ENCODE results near the gene TULP4. TPM values are rescaled to one million over a fixed set of nuclear protein-coding genes. Genes with fewer than 3 reads are reported as not detected.
"Not testable (repeated sequence)": the region's sequence is repeated elsewhere in the genome, so short reads cannot be mapped to it uniquely, and the experiment has no call there.

The TULP4 gene
- total RNA-seq, 2 experiments from 2014 or later: 48.7 to 58.1 TPM

GRCh38 chr6:158554611-158555361 lies 242.5 kb downstream of the TULP4 start:
- DNase-seq (no peak), ATAC-seq (ENCODE audit: low read depth) (no peak)
- Mint-ChIP-seq H3K27ac (no peak overlapping the region), H3K27me3 (peaks cover 8% of the 10 kb centered on the region), H3K9me3 (no peaks in the 10 kb centered on the region), H3K4me1 (peaks cover 8% of the 10 kb centered on the region), H3K36me3 (no peaks in the 10 kb centered on the region), H3K4me3 (no peak overlapping the region)
- POLR2A ChIA-PET: no interaction called here

- no peak for ATAC-seq (ENCODE audit: low read depth)
- POLR2A ChIA-PET: no interaction called here
- DNase-seq: no peak
- no peak overlapping the region for H3K27ac Mint-ChIP-seq
- H3K4me1 Mint-ChIP-seq: peaks cover 12% of the 10 kb centered on the region
- H3K27me3 Mint-ChIP-seq: peaks cover 8% of the 10 kb centered on the region
- H3K36me3 Mint-ChIP-seq: no peaks in the 10 kb centered on the region
- no peaks in the 10 kb centered on the region for H3K9me3 Mint-ChIP-seq
- H3K4me3 Mint-ChIP-seq: no peak overlapping the region
Observed at GRCh38 chr6:158556113-158556512, 243.8 kb downstream of the TULP4 start.

GRCh38 chr6:158557110-158557509 lies 244.8 kb downstream of the TULP4 start:
- ATAC-seq (ENCODE audit: low read depth); H3K4me3 Mint-ChIP-seq; H3K9me3 Mint-ChIP-seq; H3K27ac Mint-ChIP-seq; DNase-seq; H3K27me3 Mint-ChIP-seq; H3K36me3 Mint-ChIP-seq: not testable (repeated sequence)
- peaks cover 21% of the 10 kb centered on the region for H3K4me1 Mint-ChIP-seq
- POLR2A ChIA-PET: interaction anchor here (2.7 kb wide), 1 partner anchor 11 kb away, joined by 17 read pairs; no protein-coding TSS in a partner anchor

GRCh38 chr6:158557927-158558326 lies 245.7 kb downstream of the TULP4 start:
- H3K4me3 Mint-ChIP-seq: no peak overlapping the region
- H3K4me1 Mint-ChIP-seq: peaks cover 26% of the 10 kb centered on the region
- H3K36me3 Mint-ChIP-seq: no peaks in the 10 kb centered on the region
- H3K9me3 Mint-ChIP-seq: no peaks in the 10 kb centered on the region
- POLR2A ChIA-PET: interaction anchor here (0.5 to 2.7 kb wide), 2 partner anchors 10 to 332 kb away, joined by 3 to 17 read pairs; no protein-coding TSS in a partner anchor
- H3K27me3 Mint-ChIP-seq: peaks cover 6% of the 10 kb centered on the region
- no peak for ATAC-seq (ENCODE audit: low read depth)
- no peak overlapping the region for H3K27ac Mint-ChIP-seq
- no peak for DNase-seq

GRCh38 chr6:158558415-158559306 lies 246.4 kb downstream of the TULP4 start:
- POLR2A ChIA-PET: interaction anchor here (0.5 to 2.7 kb wide), 5 partner anchors 10 to 333 kb away, joined by 3 to 17 read pairs (median 3); no protein-coding TSS in a partner anchor
- peaks cover 27% of the 10 kb centered on the region for H3K4me1 Mint-ChIP-seq
- peak overlapping the region; percentile 23 for H3K27ac Mint-ChIP-seq
- H3K36me3 Mint-ChIP-seq: no peaks in the 10 kb centered on the region
- DNase-seq (no peak), ATAC-seq (ENCODE audit: low read depth) (no peak)
- no peaks in the 10 kb centered on the region for H3K9me3 Mint-ChIP-seq
- H3K27me3 Mint-ChIP-seq: peaks cover 6% of the 10 kb centered on the region
- H3K4me3 Mint-ChIP-seq: peak overlapping the region; percentile 90

GRCh38 chr6:158559338-158559894 lies 247.2 kb downstream of the TULP4 start:
- no peak for ATAC-seq (ENCODE audit: low read depth)
- peak overlapping the region; percentile 90 for H3K4me3 Mint-ChIP-seq
- H3K4me1 Mint-ChIP-seq: peaks cover 31% of the 10 kb centered on the region
- peaks cover 6% of the 10 kb centered on the region for H3K27me3 Mint-ChIP-seq
- no peaks in the 10 kb centered on the region for H3K36me3 Mint-ChIP-seq
- peak overlapping the region; percentile 28 for H3K27ac Mint-ChIP-seq
- DNase-seq: no peak
- POLR2A ChIA-PET: interaction anchor here (0.7 to 2.7 kb wide), 6 partner anchors 9 to 370 kb away, joined by 3 to 17 read pairs (median 4); no protein-coding TSS in a partner anchor
- no peaks in the 10 kb centered on the region for H3K9me3 Mint-ChIP-seq

- Mint-ChIP-seq H3K27ac (peak within 1 kb of the TSS; percentile 89), H3K4me3 (peak within 1 kb of the TSS; percentile 90), H3K27me3 (peaks cover 5% of the 10 kb centered on the region), H3K4me1 (peaks cover 35% of the 10 kb centered on the region), H3K36me3 (peaks cover 3% of the 10 kb centered on the region), H3K9me3 (no peaks in the 10 kb centered on the region)
- ATAC-seq (ENCODE audit: low read depth) (peak; percentile 87), DNase-seq (peak; percentile 93)
- POLR2A ChIA-PET: interaction anchor here (0.7 to 2.7 kb wide), 6 partner anchors 8 to 371 kb away, joined by 3 to 17 read pairs (median 4); no protein-coding TSS in a partner anchor
Observed at GRCh38 chr6:158559895-158560835, 247.9 kb downstream of the TULP4 start, which contains the start of gene TMEM181. TMEM181 (plus strand) TSS chr6:158560091; CDS start chr6:158560225, 134 bp downstream.

GRCh38 chr6:158560836-158561320 lies 248.6 kb downstream of the TULP4 start:
- peaks cover 6% of the 10 kb centered on the region for H3K36me3 Mint-ChIP-seq
- H3K27me3 Mint-ChIP-seq: peaks cover 3% of the 10 kb centered on the region
- H3K9me3 Mint-ChIP-seq: no peaks in the 10 kb centered on the region
- peak overlapping the region; percentile 90 for H3K4me3 Mint-ChIP-seq
- H3K4me1 Mint-ChIP-seq: peaks cover 38% of the 10 kb centered on the region
- H3K27ac Mint-ChIP-seq: peak overlapping the region; percentile 89
- POLR2A ChIA-PET: no interaction called here
- ATAC-seq (ENCODE audit: low read depth) (peak; percentile 12), DNase-seq (peak; percentile 54)

Other genes starting within 250 kb of the TULP4 start
- 1 to 10 TPM; 4.1 to 4.6 TPM for gene SERAC1, start 144.2 kb upstream of the TULP4 start, total RNA-seq
- 10 to 100 TPM; 15.9 to 18.0 TPM for gene GTF2H5, start 144.1 kb upstream of the TULP4 start, total RNA-seq
- gene TMEM181, start 247.6 kb downstream of the TULP4 start, total RNA-seq: 10 to 100 TPM; 16.8 to 17.7 TPM

Measured in activated naive CD8-positive, alpha-beta T cell treated with anti-CD3 and anti-CD28 coated beads, Interleukin-2, amount 10 ng/mL, durations not matched to agents 7 days and 5 days (primary cell).